ENCODE results near the gene CTAGE1. TPM values are rescaled to one million over a fixed set of nuclear protein-coding genes. Genes with fewer than 3 reads are reported as not detected.

CTAGE1 gene
- total and polyA plus RNA-seq, 8 donors: not detected

DNA sequence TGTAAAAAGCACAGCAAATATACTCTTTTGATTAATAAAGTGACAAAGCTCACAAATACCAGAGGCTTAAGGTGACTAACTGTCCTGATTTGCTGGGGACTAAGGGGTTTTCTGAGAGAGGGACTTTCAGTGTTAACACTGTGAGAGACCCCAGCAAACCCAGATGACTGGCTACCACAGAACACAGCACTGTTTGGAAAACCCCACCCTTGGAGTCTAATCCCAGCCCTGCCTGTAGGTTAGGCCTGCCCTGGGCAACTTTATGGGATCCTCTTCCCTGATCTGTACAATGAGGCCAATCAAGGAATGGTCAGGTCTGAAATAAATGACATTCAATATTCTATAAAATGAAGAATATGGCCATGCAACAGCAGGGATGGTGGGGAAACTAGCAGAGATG, 30.5 kb upstream of the CTAGE1 start:
- no peak for DNase-seq
- intact Hi-C loops (cut with DNase I): no loop called here
- TF ChIP-seq, protein P1, sequence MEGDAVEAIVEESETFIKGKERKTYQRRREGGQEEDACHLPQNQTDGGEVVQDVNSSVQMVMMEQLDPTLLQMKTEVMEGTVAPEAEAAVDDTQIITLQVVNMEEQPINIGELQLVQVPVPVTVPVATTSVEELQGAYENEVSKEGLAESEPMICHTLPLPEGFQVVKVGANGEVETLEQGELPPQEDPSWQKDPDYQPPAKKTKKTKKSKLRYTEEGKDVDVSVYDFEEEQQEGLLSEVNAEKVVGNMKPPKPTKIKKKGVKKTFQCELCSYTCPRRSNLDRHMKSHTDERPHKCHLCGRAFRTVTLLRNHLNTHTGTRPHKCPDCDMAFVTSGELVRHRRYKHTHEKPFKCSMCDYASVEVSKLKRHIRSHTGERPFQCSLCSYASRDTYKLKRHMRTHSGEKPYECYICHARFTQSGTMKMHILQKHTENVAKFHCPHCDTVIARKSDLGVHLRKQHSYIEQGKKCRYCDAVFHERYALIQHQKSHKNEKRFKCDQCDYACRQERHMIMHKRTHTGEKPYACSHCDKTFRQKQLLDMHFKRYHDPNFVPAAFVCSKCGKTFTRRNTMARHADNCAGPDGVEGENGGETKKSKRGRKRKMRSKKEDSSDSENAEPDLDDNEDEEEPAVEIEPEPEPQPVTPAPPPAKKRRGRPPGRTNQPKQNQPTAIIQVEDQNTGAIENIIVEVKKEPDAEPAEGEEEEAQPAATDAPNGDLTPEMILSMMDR (IDR thresholded peaks at IDR 0.05): no peak
- Histone ChIP-seq H3K4me1 (no peaks in the 10 kb centered on the region), H3K4me3 (no peak overlapping the region), H3K27me3 (no peaks in the 10 kb centered on the region), H3K27ac (peak overlapping the region in 1 of 4 donors; percentile 37), H3K9me3 (no peaks in the 10 kb centered on the region), H3K36me3 (no peaks in the 10 kb centered on the region)
- no peak for FAIRE-seq
- ATAC-seq: peak in 1 of 4 donors; percentile 18

DNA sequence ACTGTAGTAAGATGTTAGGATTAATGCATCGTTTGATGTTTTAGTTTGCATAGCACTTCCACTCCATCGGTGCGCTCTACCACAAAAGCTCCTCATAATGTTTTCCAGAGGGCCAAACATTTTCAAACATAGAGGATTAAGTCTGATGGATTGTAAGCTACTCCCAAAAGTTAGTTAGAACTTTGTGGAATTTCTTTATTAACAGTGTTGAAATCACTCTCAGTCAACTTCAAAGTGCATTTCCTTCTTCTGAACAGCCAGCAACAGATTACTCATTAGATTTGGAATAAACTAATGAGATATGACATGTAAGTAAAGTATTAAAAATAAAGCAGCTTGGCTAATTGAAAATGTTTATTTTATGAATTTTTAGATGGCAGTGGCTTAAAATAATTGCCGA, 30.1 kb upstream of the CTAGE1 start:
- H3K27ac ChIP-seq: peak overlapping the region in 1 of 4 donors; percentile 37
- H3K4me1 ChIP-seq: no peaks in the 10 kb centered on the region
- DNase-seq (no peak), ATAC-seq (peak in 3 of 4 donors; percentile 35 to 53 (median 43)), FAIRE-seq (no peak)
- intact Hi-C loops (cut with DNase I): no loop called here
- H3K36me3 ChIP-seq: no peaks in the 10 kb centered on the region
- no peak overlapping the region for H3K4me3 ChIP-seq
- no peaks in the 10 kb centered on the region for H3K27me3 ChIP-seq
- TF ChIP-seq, protein P1 (IDR thresholded peaks at IDR 0.05): no peak
- no peaks in the 10 kb centered on the region for H3K9me3 ChIP-seq
- 62 to 69% methylated on average over 4 of the region's 4 CpGs for WGBS, 2 donors

DNA sequence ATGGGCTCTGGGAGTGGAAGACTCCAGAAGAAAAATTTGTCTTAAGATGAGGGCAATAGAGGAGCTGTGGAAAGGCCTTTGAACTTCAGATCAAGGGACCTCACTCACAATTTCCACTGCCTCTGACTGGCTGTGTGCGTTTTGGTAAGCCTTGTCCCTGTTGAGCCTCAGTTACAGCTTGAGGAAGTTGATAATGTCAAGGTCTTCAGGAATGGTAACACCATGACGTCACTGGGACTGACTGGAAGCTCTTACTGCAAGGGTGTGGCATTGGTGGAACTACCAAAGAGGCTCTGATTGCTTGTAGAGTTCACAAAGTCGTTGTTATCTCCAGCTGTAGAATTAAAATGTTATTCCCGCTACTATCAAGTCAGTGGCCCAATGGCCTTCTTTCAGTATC, 29.2 kb upstream of the CTAGE1 start:
- FAIRE-seq (no peak), ATAC-seq (peak in 3 of 4 donors; percentile 35 to 59 (median 54)), DNase-seq (no peak)
- WGBS, 2 donors: 42 to 47% methylated on average over 4 of the region's 4 CpGs
- TF ChIP-seq, protein P1 (IDR thresholded peaks at IDR 0.05): no peak
- no peaks in the 10 kb centered on the region for H3K4me1 ChIP-seq
- H3K27ac ChIP-seq: no peak overlapping the region
- H3K4me3 ChIP-seq: no peak overlapping the region
- no peaks in the 10 kb centered on the region for H3K27me3 ChIP-seq
- H3K9me3 ChIP-seq: no peaks in the 10 kb centered on the region
- no peaks in the 10 kb centered on the region for H3K36me3 ChIP-seq
- intact Hi-C loops (cut with DNase I): no loop called here

DNA sequence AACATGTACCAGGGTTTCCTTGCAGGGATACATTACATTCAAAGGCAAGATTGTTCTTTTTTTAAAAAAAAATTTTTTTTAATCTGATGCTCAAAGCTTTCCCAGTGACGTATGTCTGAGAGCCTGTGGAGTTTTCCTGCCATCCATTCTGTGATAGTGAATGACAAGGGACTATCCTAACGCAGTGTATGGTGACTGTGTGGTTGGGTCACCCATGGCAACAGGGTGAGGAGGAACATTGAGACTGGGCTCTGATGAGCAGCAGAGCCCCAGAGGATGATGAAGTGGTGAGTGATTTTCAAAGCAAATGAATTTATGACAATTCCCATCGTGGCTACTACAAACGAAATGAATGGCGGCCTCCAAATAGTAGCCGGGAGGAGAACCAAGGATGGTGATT, 28.6 kb upstream of the CTAGE1 start:
- intact Hi-C loops (cut with DNase I): no loop called here
- FAIRE-seq (no peak), DNase-seq (no peak), ATAC-seq (no peak)
- Histone ChIP-seq H3K9me3 (no peaks in the 10 kb centered on the region), H3K4me3 (no peak overlapping the region), H3K27ac (no peak overlapping the region), H3K4me1 (no peaks in the 10 kb centered on the region), H3K27me3 (no peaks in the 10 kb centered on the region), H3K36me3 (no peaks in the 10 kb centered on the region)
- TF ChIP-seq, protein P1 (IDR thresholded peaks at IDR 0.05): no peak
- WGBS, 2 donors: 88 to 94% methylated on average over 6 of the region's 6 CpGs

DNA sequence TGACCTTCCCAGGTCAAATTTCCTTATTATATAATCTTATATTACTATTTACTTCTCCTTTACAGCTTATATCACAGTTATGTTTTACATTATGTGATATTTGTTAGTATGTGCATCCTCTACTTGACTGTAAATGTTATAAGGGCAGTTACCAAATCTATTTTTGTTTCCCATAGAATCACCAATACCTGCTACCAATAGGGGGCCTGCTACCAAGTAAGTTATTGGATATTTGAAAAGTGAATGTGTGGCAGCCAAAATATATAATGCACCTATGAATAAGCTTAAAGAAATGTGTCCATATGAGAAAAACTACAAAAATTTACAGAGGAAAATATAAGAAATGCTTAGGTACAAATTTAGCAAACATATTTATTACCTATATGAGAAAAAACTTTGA, 23.9 kb upstream of the CTAGE1 start:
- intact Hi-C loops (cut with DNase I): no loop called here
- no peaks in the 10 kb centered on the region for H3K27me3 ChIP-seq
- TF ChIP-seq, protein P1 (IDR thresholded peaks at IDR 0.05): no peak
- H3K27ac ChIP-seq: no peak overlapping the region
- no peak overlapping the region for H3K4me3 ChIP-seq
- no peak for ATAC-seq
- H3K4me1 ChIP-seq: no peaks in the 10 kb centered on the region
- no peaks in the 10 kb centered on the region for H3K36me3 ChIP-seq
- no peak for FAIRE-seq
- H3K9me3 ChIP-seq: no peaks in the 10 kb centered on the region
- DNase-seq: no peak

Data from pancreas (tissue), 10 donors.